Measurements from ENCODE around the gene LRGUK.

Gene LRGUK

GRCh38 chr7:134255814-134256213 is 128.7 kb downstream of the LRGUK start:
- H3K79me2 ChIP-seq (ENCODE audit: insufficient read depth, low read length) = no peaks in the 10 kb centered on the region
- H3K4me1 ChIP-seq (ENCODE audit: insufficient read depth, low read length, severe bottlenecking) = peaks cover 10% of the 10 kb centered on the region
- H3K9me2 ChIP-seq (ENCODE audit: low read depth, low read length) = no peaks in the 10 kb centered on the region
- no peak overlapping the region for H3K4me2 ChIP-seq (ENCODE audit: low read length)
- H2AFZ ChIP-seq (ENCODE audit: low read length) = peak overlapping the region; percentile 54
- H3F3A ChIP-seq (ENCODE audit: insufficient read depth, low read length) = no peaks in the 10 kb centered on the region
- no peaks in the 10 kb centered on the region for H4K20me1 ChIP-seq (ENCODE audit: insufficient read depth, low read length)
- H3K27me3 ChIP-seq (ENCODE audit: insufficient read depth, low read length) = no peaks in the 10 kb centered on the region
- TF ChIP-seq CTCF (IDR thresholded peaks at IDR 0.05; ENCODE audit: low read length) = peak; percentile 42; the same call in 1 of the 2 replicates
- no peak for TF ChIP-seq EZH2 (IDR thresholded peaks at IDR 0.05; ENCODE audit: borderline replicate concordance, low read length)
- no peak overlapping the region for H3K9ac ChIP-seq (ENCODE audit: low read length)
- H3K9me3 ChIP-seq (ENCODE audit: low read length) = 0 out of 2 replicates have a peak, but pooled peaks cover 4% of the 10 kb centered on the region
- H3K27ac ChIP-seq (ENCODE audit: low read depth, low read length, poor library complexity, severe bottlenecking) = peak overlapping the region; percentile 24
- H3K36me3 ChIP-seq (ENCODE audit: insufficient read depth, low read length) = no peaks in the 10 kb centered on the region
- no peak overlapping the region for H3K4me3 ChIP-seq (ENCODE audit: low read depth, low read length, poor library complexity, severe bottlenecking)

- H3K4me3 ChIP-seq (ENCODE audit: low read depth, low read length, poor library complexity, severe bottlenecking) = no peak overlapping the region
- H4K20me1 ChIP-seq (ENCODE audit: insufficient read depth, low read length) = no peaks in the 10 kb centered on the region
- no peaks in the 10 kb centered on the region for H3K27me3 ChIP-seq (ENCODE audit: insufficient read depth, low read length)
- H3K9ac ChIP-seq (ENCODE audit: low read length) = no peak overlapping the region
- no peaks in the 10 kb centered on the region for H3K79me2 ChIP-seq (ENCODE audit: insufficient read depth, low read length)
- no peak overlapping the region for H3K4me2 ChIP-seq (ENCODE audit: low read length)
- H3K9me3 ChIP-seq (ENCODE audit: low read length) = peaks cover 11% of the 10 kb centered on the region
- no peaks in the 10 kb centered on the region for H3K36me3 ChIP-seq (ENCODE audit: insufficient read depth, low read length)
- no peaks in the 10 kb centered on the region for H3K4me1 ChIP-seq (ENCODE audit: insufficient read depth, low read length, severe bottlenecking)
- H3K9me2 ChIP-seq (ENCODE audit: low read depth, low read length) = no peaks in the 10 kb centered on the region
- no peak for TF ChIP-seq CTCF (IDR thresholded peaks at IDR 0.05; ENCODE audit: low read length)
- TF ChIP-seq EZH2 (IDR thresholded peaks at IDR 0.05; ENCODE audit: borderline replicate concordance, low read length) = no peak
- H3K27ac ChIP-seq (ENCODE audit: low read depth, low read length, poor library complexity, severe bottlenecking) = no peak overlapping the region
- no peaks in the 10 kb centered on the region for H3F3A ChIP-seq (ENCODE audit: insufficient read depth, low read length)
- H2AFZ ChIP-seq (ENCODE audit: low read length) = no peak overlapping the region
Measured at GRCh38 chr7:134262322-134262721, 135.2 kb downstream of the LRGUK start.

GRCh38 chr7:134276951-134277350 is 149.8 kb downstream of the LRGUK start:
- no peaks in the 10 kb centered on the region for H3F3A ChIP-seq (ENCODE audit: insufficient read depth, low read length)
- no peaks in the 10 kb centered on the region for H3K27me3 ChIP-seq (ENCODE audit: insufficient read depth, low read length)
- H4K20me1 ChIP-seq (ENCODE audit: insufficient read depth, low read length) = no peaks in the 10 kb centered on the region
- H3K4me2 ChIP-seq (ENCODE audit: low read length) = no peak overlapping the region
- TF ChIP-seq EZH2 (IDR thresholded peaks at IDR 0.05; ENCODE audit: borderline replicate concordance, low read length) (no peak), CTCF (IDR thresholded peaks at IDR 0.05; ENCODE audit: low read length) (no peak)
- H3K9me3 ChIP-seq (ENCODE audit: low read length) = no peaks in the 10 kb centered on the region
- H3K36me3 ChIP-seq (ENCODE audit: insufficient read depth, low read length) = no peaks in the 10 kb centered on the region
- H3K9ac ChIP-seq (ENCODE audit: low read length) = no peak overlapping the region
- H3K79me2 ChIP-seq (ENCODE audit: insufficient read depth, low read length) = no peaks in the 10 kb centered on the region
- H3K4me3 ChIP-seq (ENCODE audit: low read depth, low read length, poor library complexity, severe bottlenecking) = no peak overlapping the region
- no peak overlapping the region for H2AFZ ChIP-seq (ENCODE audit: low read length)
- no peaks in the 10 kb centered on the region for H3K9me2 ChIP-seq (ENCODE audit: low read depth, low read length)
- no peak overlapping the region for H3K27ac ChIP-seq (ENCODE audit: low read depth, low read length, poor library complexity, severe bottlenecking)
- H3K4me1 ChIP-seq (ENCODE audit: insufficient read depth, low read length, severe bottlenecking) = peaks cover 24% of the 10 kb centered on the region

Data from OCI-LY1 (cell line).